K562 (cell line): ENCODE measurements around the gene TCHP. TPM values are rescaled to one million over a fixed set of nuclear protein-coding genes. Genes with fewer than 3 reads are reported as not detected.

Source experiments
- ATAC-seq: fragments of 200-7000 bp; cut with Tn5 transposase; 3 replicates; pipeline ENCODE4 v1.9.1; 2020; ENCODE audit warnings: moderate library complexity
- BruUV-seq: library from RNA; stranded (reverse); fragments of 400-500 nt; replicated peaks from 2 replicates; lab custom pipeline; 2021; lab: Mats Ljungman, UMichigan
- CTCF ChIA-PET: fragments of 300-600 bp; formaldehyde crosslinking; extraction: SDS; loops from one replicate; lab custom pipeline; 2021; ENCODE audit warnings: low intra/inter-chr PET ratio; lab: Yijun Ruan, JAX
- POLR2A ChIA-PET: fragments of 300-600, 350-650 bp; sonication (Branson Sonifier 250); formaldehyde crosslinking; extraction: SDS; loops from one replicate; lab custom pipeline; 2021; ENCODE audit warnings: antibody characterized with exemption, inconsistent platforms; lab: Yijun Ruan, JAX
- DNase-seq, 4 experiments: peaks; one replicate each; pipeline versions ENCODE4 v3.0.0 to v3.0.0-alpha.2; 2011 to 2018; ENCODE audit warnings: low spot score in 3 of 4, mixed read lengths in 3 of 4; ENCODE audit errors: extremely low read depth in 1 of 4
- FAIRE-seq: peaks from 2 replicates; lab custom pipeline; 2011; peaks lifted over from hg19 to GRCh38; lab: Jason Lieb, UNC
- H2AFZ ChIP-seq: 2 replicates; pipeline ENCODE4 v1.6.0; 2011; ENCODE audit warnings: low read depth, low read length, control low read depth, inconsistent platforms
- H3K27ac ChIP-seq: fragments of 200-600 bp; 3 replicates; pipeline ENCODE4 v1.8.0; 2011; ENCODE audit warnings: low read depth, mild to moderate bottlenecking, control low read depth, inconsistent platforms, low read length, moderate library complexity, mixed read lengths; ENCODE audit errors: extremely low read depth
- H3K27me3 ChIP-seq, 2 experiments: fragments of 300-600 bp in 1 of 2; 2 replicates in 1 of 2; 3 replicates in 1 of 2; pipeline versions ENCODE4 v1.6.0 to v1.8.0; 2011; ENCODE audit warnings: inconsistent platforms in 2 of 2, low read length in 2 of 2, mild to moderate bottlenecking in 1 of 2, mixed read lengths in 1 of 2, moderate library complexity in 1 of 2; ENCODE audit not compliant: control insufficient read depth in 2 of 2, insufficient read depth in 2 of 2
- H3K36me3 ChIP-seq: fragments of 300-600 bp; 3 replicates; pipeline ENCODE4 v1.8.0; 2011; ENCODE audit warnings: mild to moderate bottlenecking, low read length, inconsistent platforms; ENCODE audit not compliant: control insufficient read depth, insufficient read depth
- H3K4me1 ChIP-seq, 2 experiments: fragments of 200-600 bp in 1 of 2; replicated peaks in 1 of 2; 2 replicates in 1 of 2; 3 replicates in 1 of 2; pipeline versions ENCODE4 v1.5.1 to v1.8.0; 2011; ENCODE audit warnings: inconsistent platforms in 2 of 2, low read length in 2 of 2, mild to moderate bottlenecking in 1 of 2, mixed read lengths in 1 of 2, moderate library complexity in 1 of 2; ENCODE audit not compliant: control insufficient read depth in 2 of 2, insufficient read depth in 2 of 2
- H3K4me2 ChIP-seq: 2 replicates; pipeline ENCODE4 v1.6.1; 2011; ENCODE audit warnings: low read length, control low read depth, inconsistent platforms, mixed read lengths; ENCODE audit not compliant: insufficient read depth
- H3K4me3 ChIP-seq: fragments of 200-600 bp; sonication (generic), shearing (Covaris generic); 2 replicates; pipeline ENCODE4 v1.5.1; 2016; ENCODE audit warnings: control low read depth, inconsistent platforms
- H3K79me2 ChIP-seq: fragments of 200-600 bp; 3 replicates; pipeline ENCODE4 v1.8.0; 2011; ENCODE audit warnings: low read length, inconsistent platforms; ENCODE audit not compliant: control insufficient read depth, insufficient read depth
- H3K9ac ChIP-seq, 2 experiments: 2 replicates each; pipeline versions ENCODE4 v1.6.0 to v1.6.1; 2011; ENCODE audit warnings: low read depth in 2 of 2, low read length in 2 of 2, control low read depth in 1 of 2, inconsistent platforms in 1 of 2, mild to moderate bottlenecking in 1 of 2, mixed read lengths in 1 of 2; ENCODE audit not compliant: insufficient read depth in 1 of 2
- H3K9me1 ChIP-seq: one replicate; pipeline ENCODE4 v1.6.0; 2011; ENCODE audit warnings: inconsistent platforms, mild to moderate bottlenecking, low read length, moderate library complexity; ENCODE audit not compliant: control insufficient read depth, insufficient read depth
- H3K9me3 ChIP-seq: replicated peaks from 2 replicates; pipeline ENCODE4 v1.5.1; 2011; ENCODE audit warnings: low read depth, low read length, inconsistent platforms; ENCODE audit not compliant: control insufficient read depth, insufficient read depth
- H4K20me1 ChIP-seq: replicated peaks from 2 replicates; pipeline ENCODE4 v1.6.1; 2011; ENCODE audit warnings: low read length, inconsistent platforms, mixed read lengths; ENCODE audit not compliant: control insufficient read depth, insufficient read depth
- NFIC ChIP-seq: fragments of 450-650 bp; IDR thresholded peaks from 2 replicates; pipeline ENCODE4 v1.6.1; 2017; ENCODE audit warnings: mild to moderate bottlenecking, inconsistent platforms
- TSHZ1 ChIP-seq: fragments of 250-450 bp; sonication (Bioruptor Pico); IDR thresholded peaks from 2 replicates; pipeline ENCODE4 v1.4.0; 2020; ENCODE audit warnings: mild to moderate bottlenecking, moderate library complexity
- WGBS: fragments of 100-300 bp; shearing (Covaris generic); methylation state at CpG from one replicate; pipeline ENCODE4 v1.1.6; 2016; ENCODE audit warnings: low coverage, mixed read lengths; ENCODE audit not compliant: insufficient coverage; ENCODE audit errors: missing lambda C conversion rate; 5-methylcytosine and 5-hydroxymethylcytosine counted together
- in situ Hi-C: fragments of 300-500 bp; cut with MboI; formaldehyde crosslinking; loops from 4 replicates; pipeline ENCODE4 v1.15.0; 2018; ENCODE audit warnings: inconsistent platforms, mixed read lengths
- intact Hi-C: fragments of 100-400 bp; cut with micrococcal nuclease; formaldehyde crosslinking; loops from 2 replicates; pipeline ENCODE4 v1.14.2; 2022
- polyA plus RNA-seq, 8 experiments: library from polyadenylated mRNA; depleted of rRNA in 4 of 8; stranded (reverse) in 5 of 8; unstranded in 3 of 8; fragments of >200 nt; fragmentation: Nextera tagmentation in 2 of 8; fragmentation: Illumina TruSeq in 1 of 8; extraction: Ambion mirVana in 2 of 8; extraction: Trizol in 1 of 8; gene quantifications; 2 replicates each; pipeline versions ENCODE4 v1.2.1 to v1.2.3, GENCODE V29; 2011 to 2014; ENCODE audit warnings: inconsistent platforms in 1 of 8, missing spikeins in 1 of 8
- total RNA-seq, 7 experiments: library from RNA; depleted of rRNA in 6 of 7; stranded (reverse); fragments of >200 nt in 6 of 7; fragmentation: Illumina TruSeq in 2 of 7; extraction: Trizol in 2 of 7; gene quantifications; 2 replicates each; pipeline versions ENCODE4 v1.2.1 to v1.2.3, GENCODE V29; 2011 to 2021; ENCODE audit warnings: low replicate concordance in 1 of 7

Gene TCHP
- total and polyA plus RNA-seq, 9 of the 15 experiments (the other 6 are each of a cell fraction or from before 2014, with no cell fraction given): 3.4 to 30.4 (median 19.7) TPM

- Histone ChIP-seq H3K27me3 (no peaks in the 10 kb centered on the region), H3K27ac (no peak overlapping the region), H2AFZ (no peak overlapping the region), H4K20me1 (no peaks in the 10 kb centered on the region)
- POLR2A ChIA-PET: interaction anchor here (1.2 kb wide), 1 partner anchor 9 kb away, joined by 3 read pairs; no protein-coding TSS in a partner anchor
- WGBS: 74% methylated on average over 10 of the region's 10 CpGs
- in situ Hi-C loops: no loop called here
- TF ChIP-seq NFIC: peak; percentile 30; the same call in 1 of the 2 replicates
- TF ChIP-seq TSHZ1 (CRISPR knock-in tag): no peak
- TF ChIP-seq, all 486 proteins: peak for 1
- FAIRE-seq (no peak), DNase-seq (no peak), ATAC-seq (no peak)
- intact Hi-C loops: no loop called here
- Histone ChIP-seq H3K36me3 (peaks cover 52% of the 10 kb centered on the region; the same call in 2 of the 3 replicates), H3K9me1 (no peaks in the 10 kb centered on the region), H3K9ac (no peak overlapping the region), H3K79me2 (no peaks in the 10 kb centered on the region), H3K4me1 (no peaks in the 10 kb centered on the region), H3K9me3 (no peaks in the 10 kb centered on the region), H3K4me3 (no peak overlapping the region), H3K4me2 (no peak overlapping the region)
- BruUV-seq: no TSS peak
- CTCF ChIA-PET: no interaction called here
Observed at GRCh38 chr12:109919456-109919855, 19.4 kb downstream of the TCHP start.
